ENCODE data around the gene CD276. TPM values are rescaled to one million over a fixed set of nuclear protein-coding genes. Genes with fewer than 3 reads are reported as not detected.
A peak's percentile ranks its signal among the peaks of the same experiment; 100 is the strongest.

Gene CD276
- total and polyA plus RNA-seq, 7 donors, result 7.3 to 15.0 (median 8.9) TPM

GRCh38 chr15:73695773-73696640 lies 11.8 kb downstream of the CD276 start:
- 66 to 74% (median 70%) methylated on average over 16 of the region's 16 CpGs for WGBS, 3 donors
- H3K27me3 ChIP-seq (ENCODE audit: insufficient read depth in 3 of 3, low read length in 2 of 3), result no peaks in the 10 kb centered on the region
- H3K4me1 ChIP-seq, result peaks cover 58% of the 10 kb centered on the region
- ATAC-seq (no peak), DNase-seq (peak in 1 of 2 donors; percentile 36)
- intact Hi-C loops (cut with DNase I), result loop anchor here in 1 of 2 donors (5.0 kb wide), 2 partner anchors 59 to 134 kb away; no protein-coding TSS in a partner anchor
- TF ChIP-seq CTCF (IDR thresholded peaks at IDR 0.05), result no peak
- no peaks in the 10 kb centered on the region for H3K9me3 ChIP-seq
- no peak overlapping the region for H3K4me3 ChIP-seq
- H3K36me3 ChIP-seq (ENCODE audit: insufficient read depth in 1 of 2, low read depth in 1 of 2), result peaks cover 0 to 3% of the 10 kb centered on the region in 2 donors
- H3K27ac ChIP-seq, result peak overlapping the region; percentile 76

GRCh38 chr15:73696641-73697001 lies 12.4 kb downstream of the CD276 start:
- no peak for ATAC-seq
- Histone ChIP-seq H3K36me3 (ENCODE audit: insufficient read depth in 1 of 2, low read depth in 1 of 2) (peaks cover 0 to 3% of the 10 kb centered on the region in 2 donors), H3K27ac (peak overlapping the region; percentile 76), H3K4me3 (no peak overlapping the region), H3K4me1 (peaks cover 52% of the 10 kb centered on the region), H3K27me3 (ENCODE audit: insufficient read depth in 3 of 3, low read length in 2 of 3) (no peaks in the 10 kb centered on the region), H3K9me3 (no peaks in the 10 kb centered on the region)
- intact Hi-C loops (cut with DNase I), result loop anchor here in 1 of 2 donors (5.0 kb wide), 2 partner anchors 59 to 134 kb away; no protein-coding TSS in a partner anchor
- WGBS, 3 donors, result 44 to 61% (median 50%) methylated on average over 1 of the region's 1 CpG
- no peak for DNase-seq
- no peak for TF ChIP-seq CTCF (IDR thresholded peaks at IDR 0.05)

- intact Hi-C loops (cut with DNase I), result loop anchor here in 1 of 2 donors (5.0 kb wide), 2 partner anchors 60 to 135 kb away; no protein-coding TSS in a partner anchor
- Histone ChIP-seq H3K9me3 (no peaks in the 10 kb centered on the region), H3K27me3 (ENCODE audit: insufficient read depth in 3 of 3, low read length in 2 of 3) (no peaks in the 10 kb centered on the region), H3K4me1 (peaks cover 48% of the 10 kb centered on the region), H3K4me3 (no peak overlapping the region), H3K27ac (peak overlapping the region; percentile 76), H3K36me3 (ENCODE audit: insufficient read depth in 1 of 2, low read depth in 1 of 2) (peaks cover 0 to 3% of the 10 kb centered on the region in 2 donors)
- peak; percentile 85 to 91 for DNase-seq
- no peak for TF ChIP-seq CTCF (IDR thresholded peaks at IDR 0.05)
- 0 to 2% (median 1%) methylated on average over 9 of the region's 9 CpGs for WGBS, 3 donors
- peak; percentile 82 to 93 (median 90) for ATAC-seq
Measured at GRCh38 chr15:73697033-73697467, 12.9 kb downstream of the CD276 start.

GRCh38 chr15:73699249-73700040 lies 15.3 kb downstream of the CD276 start:
- WGBS, 3 donors, result 77 to 83% (median 81%) methylated on average over 12 to 14 of the region's 14 CpGs
- H3K36me3 ChIP-seq (ENCODE audit: insufficient read depth in 1 of 2, low read depth in 1 of 2), result peaks cover 0 to 13% of the 10 kb centered on the region in 2 donors

More at GRCh38 chr15:73699249-73700040, 15.3 kb downstream of the CD276 start:
- no peaks in the 10 kb centered on the region for H3K27me3 ChIP-seq (ENCODE audit: insufficient read depth in 3 of 3, low read length in 2 of 3)
- peak in 1 of 2 donors; percentile 52 for DNase-seq
- H3K4me1 ChIP-seq, result peaks cover 37% of the 10 kb centered on the region
- H3K9me3 ChIP-seq, result no peaks in the 10 kb centered on the region
- no peak overlapping the region for H3K4me3 ChIP-seq
- TF ChIP-seq CTCF (IDR thresholded peaks at IDR 0.05), result no peak
- intact Hi-C loops (cut with DNase I), result loop anchor here (1.0 to 5.0 kb wide), 6 partner anchors 22 to 139 kb away; no protein-coding TSS in a partner anchor
- no peak for ATAC-seq
- H3K27ac ChIP-seq, result no peak overlapping the region

Measured in psoas muscle (tissue), 8 donors.